Forelimb muscle (tissue), 1 donor: ENCODE data around the gene RCE1. TPM values are rescaled to one million over a fixed set of nuclear protein-coding genes. Genes with fewer than 3 reads are reported as not detected.
A peak's percentile ranks its signal among the peaks of the same experiment; 100 is the strongest.
"Not testable (repeated sequence)": the region's sequence is repeated elsewhere in the genome, so short reads cannot be mapped to it uniquely, and the experiment has no call there.

ENCODE experiments used
- DNase-seq: peaks from one replicate; pipeline ENCODE4 v3.0.0-alpha.2; 2013; ENCODE audit warnings: low read depth
- polyA plus RNA-seq: library from polyadenylated mRNA; unstranded; fragments of 120-200 nt; gene quantifications from one replicate; pipeline ENCODE4 v1.2.1, GENCODE V29; 2013; ENCODE audit not compliant: insufficient read length

Gene RCE1, protein sequence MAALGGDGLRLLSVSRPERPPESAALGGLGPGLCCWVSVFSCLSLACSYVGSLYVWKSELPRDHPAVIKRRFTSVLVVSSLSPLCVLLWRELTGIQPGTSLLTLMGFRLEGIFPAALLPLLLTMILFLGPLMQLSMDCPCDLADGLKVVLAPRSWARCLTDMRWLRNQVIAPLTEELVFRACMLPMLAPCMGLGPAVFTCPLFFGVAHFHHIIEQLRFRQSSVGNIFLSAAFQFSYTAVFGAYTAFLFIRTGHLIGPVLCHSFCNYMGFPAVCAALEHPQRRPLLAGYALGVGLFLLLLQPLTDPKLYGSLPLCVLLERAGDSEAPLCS
- 12.1 TPM for polyA plus RNA-seq

DNA sequence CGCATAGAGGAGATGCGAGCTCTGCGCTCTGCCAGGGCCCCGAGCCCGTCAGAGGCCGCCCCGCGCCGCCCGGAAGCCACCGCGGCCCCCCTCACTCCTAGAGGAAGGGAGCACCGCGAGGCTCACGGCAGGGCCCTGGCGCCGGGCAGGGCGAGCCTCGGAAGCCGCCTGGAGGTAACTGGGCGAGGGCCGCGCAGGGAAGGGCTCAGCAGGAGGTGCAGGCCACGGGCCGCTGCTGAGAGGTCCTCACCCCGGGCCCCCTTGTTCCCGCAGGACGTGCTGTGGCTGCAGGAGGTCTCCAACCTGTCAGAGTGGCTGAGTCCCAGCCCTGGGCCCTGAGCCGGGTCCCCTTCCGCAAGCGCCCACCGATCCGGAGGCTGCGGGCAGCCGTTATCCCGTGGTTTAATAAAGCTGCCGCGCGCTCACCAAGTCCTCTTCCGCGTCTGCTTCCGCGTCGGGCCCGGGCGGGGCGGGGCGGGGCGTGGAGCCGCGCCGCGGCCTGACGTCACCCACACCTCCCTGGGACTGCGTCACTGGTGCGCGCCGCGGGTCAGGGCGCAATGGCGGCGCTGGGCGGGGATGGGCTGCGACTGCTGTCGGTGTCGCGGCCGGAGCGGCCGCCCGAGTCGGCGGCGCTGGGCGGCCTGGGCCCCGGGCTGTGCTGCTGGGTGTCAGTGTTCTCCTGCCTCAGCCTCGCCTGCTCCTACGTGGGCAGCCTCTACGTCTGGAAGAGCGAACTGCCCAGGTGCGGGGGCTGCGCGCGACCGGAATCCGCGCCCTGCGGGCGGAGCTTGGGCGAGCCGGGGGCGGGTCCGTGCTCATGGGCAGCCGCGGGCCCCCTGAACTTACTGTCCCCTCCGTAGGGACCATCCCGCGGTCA, at the start of gene RCE1:
Gene RCE1, plus strand, starts transcription at position 546 of the 880 bp plus-strand sequence. Its CDS starts 15 bp downstream, at position 561.
- peak; percentile 71 for DNase-seq

DNA sequence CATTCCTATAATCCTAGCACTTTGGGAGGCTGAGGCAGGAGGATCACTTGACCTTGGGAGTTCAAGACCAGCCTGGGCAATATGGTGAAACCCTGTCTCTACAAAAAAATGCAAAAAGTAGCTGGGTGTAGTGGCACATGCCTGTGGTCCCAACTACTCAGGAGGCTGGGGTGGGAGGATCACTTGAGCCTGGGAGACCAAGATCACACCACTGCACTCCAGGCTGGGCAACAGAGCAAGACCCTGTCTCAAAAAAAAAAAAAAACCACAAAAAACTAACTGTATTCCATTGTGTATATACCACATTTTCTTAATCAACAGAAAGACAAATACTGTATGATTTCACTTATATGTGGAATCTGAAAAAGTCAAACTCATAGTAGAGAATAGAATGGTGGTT, 43.4 kb upstream of the RCE1 start:
- DNase-seq = not testable (repeated sequence)

DNA sequence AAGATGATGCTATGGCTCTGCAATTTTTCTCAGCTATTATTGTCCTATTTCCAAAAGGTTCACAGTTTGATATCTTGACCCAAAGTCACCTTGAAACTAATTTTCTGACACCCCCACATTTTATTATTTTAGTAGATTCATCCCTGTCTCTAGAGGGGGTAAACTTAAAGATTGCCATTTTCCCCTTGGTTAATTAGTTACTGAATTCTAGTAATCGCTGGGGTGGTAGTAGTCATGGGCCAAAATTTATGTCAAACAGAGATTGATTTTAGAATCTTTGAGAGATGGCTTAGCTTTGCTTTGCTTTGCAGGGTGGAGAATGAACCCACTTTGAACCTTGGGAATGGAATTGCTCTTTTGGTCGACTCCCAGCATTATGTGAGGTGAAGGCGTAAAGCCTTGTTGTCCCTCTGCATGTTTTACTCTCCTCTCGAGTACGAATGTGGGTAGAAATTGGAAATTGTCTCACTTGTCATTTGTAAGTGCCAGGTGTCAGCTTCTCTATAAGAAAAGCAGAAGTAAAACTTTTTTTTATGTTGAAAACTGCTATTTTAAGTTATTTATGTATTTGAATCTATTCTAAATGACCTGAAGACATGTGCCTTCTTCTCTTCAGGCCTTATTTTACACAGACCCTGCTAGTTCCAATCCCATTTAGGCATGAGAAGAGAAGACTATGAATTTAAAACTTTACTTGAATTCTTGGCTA, 42.4 kb upstream of the RCE1 start:
- DNase-seq = no peak

DNA sequence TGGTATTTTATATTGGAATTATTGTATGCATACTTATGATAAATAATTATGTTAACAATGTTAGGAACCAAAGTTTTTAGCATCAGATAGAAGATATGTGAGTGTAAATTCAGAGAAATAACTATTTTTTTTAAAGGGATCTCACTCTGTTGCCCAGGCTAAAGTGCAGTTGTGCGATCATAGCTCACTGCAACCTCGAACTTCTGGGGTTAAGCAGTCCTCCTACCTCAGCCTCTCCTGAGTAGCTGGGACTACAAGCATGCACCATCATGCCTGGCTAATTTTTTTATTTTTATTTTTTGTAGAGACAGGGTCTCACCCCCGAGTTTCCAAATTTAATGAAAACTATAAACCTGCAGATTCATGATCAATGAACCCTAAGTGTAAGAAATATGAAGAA, 33.6 kb upstream of the RCE1 start:
- no peak for DNase-seq

DNA sequence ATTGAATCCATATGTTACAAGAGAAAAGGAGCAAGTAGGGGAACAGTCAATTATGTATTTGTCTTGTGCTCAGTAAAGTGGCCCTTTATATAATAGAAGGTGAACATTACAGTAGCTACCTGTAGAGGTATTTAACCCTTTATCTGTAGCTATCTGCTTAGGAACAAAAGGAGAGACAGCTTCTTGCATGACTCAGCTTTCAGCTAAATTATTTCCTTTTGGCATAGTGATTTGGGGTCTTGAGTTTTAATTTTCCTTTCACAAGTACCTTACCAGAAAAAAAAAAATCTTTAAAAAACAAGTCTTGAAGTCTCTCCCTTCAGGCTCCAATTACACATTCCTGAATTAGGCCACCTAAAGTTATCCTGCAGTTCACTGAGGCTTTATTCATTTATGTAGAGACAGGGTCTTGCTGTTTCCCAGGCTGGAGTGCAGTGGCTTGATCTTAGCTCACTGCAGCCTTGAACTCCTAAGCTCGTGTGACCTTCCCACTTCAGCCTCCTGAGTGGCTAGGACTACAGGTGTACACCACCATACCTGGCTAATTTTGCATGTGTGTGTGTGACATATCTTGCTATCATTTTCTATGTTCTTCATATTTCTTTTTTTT, 32.6 kb upstream of the RCE1 start:
- no peak for DNase-seq

DNA sequence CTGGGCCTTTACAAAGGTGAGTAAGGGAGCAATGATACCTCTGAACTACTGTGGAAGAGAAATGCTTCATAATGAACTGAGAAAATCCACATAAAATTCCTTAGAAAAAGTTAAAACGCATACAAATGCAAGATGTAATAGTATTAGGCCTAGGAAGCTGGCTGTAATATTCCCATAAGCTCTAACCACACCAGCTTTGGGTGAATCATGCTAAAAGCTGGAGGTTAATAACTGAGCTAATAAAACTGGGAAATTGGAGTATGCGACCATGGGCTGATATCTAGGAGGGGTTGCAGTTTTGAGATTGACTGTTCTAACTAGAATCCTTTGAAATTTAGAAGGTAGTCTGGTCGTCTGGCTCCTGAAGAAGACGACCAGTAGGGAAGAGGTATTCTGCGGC, 28.6 kb upstream of the RCE1 start:
- DNase-seq = no peak

DNA sequence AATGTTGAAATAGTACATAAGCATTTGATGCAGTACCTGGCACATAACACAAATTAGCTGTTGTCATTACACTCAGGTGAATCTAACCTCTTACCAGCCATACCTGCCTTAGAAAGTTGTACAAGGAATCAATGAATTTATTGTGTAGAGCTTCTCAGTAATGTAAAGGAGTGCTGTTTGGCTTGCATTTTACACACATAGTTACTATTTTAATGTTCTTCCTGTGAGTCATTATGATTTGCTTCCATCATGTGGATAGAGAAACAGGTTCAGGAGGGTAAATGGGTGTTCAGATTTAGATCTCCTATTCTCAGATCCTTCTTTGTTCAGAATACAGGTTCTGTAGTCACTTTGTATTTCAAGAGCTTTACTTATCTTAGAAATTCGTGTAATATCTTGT, 27.6 kb upstream of the RCE1 start:
- no peak for DNase-seq

DNA sequence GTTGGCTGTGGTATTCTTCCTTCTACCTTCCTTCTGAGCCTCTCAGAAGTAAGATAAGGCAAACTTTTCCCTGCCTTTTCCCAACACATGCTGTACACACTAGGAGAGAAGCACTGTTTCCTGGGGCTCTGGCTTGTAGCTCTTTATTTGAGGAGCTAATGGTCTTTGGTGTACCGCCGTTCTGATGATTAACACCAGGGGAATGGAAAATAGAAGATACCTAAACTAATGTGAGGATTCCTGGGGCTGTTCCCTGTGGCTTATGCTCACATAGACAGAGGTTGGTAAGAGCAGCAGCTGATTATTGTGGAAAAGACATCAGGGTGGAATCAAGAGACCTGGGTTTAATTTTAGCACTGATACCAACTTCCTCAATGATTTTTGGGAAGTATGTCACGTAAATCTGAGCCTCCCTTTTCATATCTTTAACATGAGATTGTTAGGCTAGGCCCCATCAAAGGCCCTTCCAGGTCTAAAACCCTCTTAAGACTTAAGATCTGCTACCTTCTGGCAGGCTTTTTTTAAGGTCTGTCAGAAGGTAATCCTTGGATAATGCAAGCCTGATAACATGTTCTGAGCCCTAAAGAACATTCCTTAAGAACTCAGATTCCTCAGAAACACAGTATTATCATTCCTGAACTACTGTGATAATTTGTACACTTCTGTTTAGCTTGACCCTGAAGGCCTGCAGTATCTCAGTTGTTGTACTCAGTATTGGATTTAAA, 24.8 kb upstream of the RCE1 start:
- no peak for DNase-seq

DNA sequence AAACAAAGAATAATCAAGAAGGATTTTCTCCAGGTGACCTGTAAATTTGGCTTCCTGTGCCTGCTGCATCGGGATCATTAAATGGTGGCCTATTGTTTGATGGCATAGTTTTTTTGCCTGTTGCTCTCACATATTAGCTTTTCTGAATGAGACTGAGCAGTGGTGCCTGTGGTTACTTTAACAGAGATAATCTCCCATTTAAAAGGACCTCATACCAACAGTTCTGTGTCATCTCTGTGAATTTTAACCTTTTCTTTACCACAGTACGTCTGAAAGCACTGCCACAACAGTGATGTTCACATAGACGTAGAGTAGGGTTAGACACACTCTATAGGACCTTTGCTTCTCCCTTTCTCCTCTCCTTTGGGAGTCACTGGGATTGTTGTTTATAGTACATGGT, 22.9 kb upstream of the RCE1 start:
- DNase-seq = no peak

DNA sequence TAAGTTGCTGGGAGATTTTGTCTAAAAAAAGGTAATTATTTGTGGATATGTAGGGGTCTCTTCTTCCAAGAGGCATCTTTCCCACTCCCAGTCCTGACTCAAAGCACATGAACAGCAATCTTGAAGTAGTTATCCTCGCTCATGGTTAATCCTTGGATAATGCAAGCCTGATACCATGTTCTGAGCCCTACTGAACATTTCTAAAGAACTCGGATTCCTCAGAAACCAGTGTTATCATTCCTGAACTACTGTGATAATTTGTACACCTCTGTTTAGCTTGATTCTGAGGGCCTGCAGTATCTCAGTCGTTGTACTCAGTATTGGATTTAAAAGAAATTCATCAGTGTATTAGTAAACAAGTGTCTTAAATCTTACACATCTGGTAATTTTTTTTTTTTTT, 22.3 kb upstream of the RCE1 start:
- DNase-seq = no peak

DNA sequence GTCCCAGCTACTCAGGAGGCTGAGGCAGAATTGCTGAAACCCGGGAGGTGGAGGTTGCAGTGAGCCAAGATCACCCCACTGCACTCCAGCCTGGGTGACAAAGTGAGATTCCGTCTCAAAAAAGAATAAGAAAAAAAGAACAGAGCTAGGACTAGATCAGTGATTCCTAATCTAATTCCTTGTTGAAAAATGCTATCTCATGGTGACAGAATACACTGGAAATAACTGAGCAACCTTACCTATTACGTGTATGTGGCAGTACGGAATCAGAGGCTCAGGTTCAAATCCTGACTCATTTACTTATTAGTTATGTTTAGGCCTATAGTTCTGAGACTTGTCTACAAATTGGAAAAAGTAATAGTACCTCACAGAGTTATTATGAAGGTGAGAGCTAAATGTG, 19.5 kb upstream of the RCE1 start:
- no peak for DNase-seq

DNA sequence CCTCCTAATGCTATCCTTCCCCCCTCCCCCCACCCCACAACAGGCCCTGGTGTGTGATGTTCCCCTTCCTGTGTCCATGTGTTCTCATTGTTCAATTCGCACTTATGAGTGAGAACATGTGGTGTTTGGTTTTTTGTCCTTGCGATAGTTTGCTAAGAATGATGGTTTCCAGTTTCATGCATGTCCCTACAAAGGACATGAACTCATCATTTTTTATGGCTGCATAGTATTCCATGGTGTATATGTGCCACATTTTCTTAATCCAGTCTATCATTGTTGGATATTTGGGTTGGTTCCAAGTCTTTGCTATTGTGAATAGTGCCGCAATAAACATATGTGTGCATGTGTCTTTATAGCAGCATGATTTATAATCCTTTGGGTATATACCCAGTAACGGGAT, 18.7 kb upstream of the RCE1 start:
- not testable (repeated sequence) for DNase-seq

DNA sequence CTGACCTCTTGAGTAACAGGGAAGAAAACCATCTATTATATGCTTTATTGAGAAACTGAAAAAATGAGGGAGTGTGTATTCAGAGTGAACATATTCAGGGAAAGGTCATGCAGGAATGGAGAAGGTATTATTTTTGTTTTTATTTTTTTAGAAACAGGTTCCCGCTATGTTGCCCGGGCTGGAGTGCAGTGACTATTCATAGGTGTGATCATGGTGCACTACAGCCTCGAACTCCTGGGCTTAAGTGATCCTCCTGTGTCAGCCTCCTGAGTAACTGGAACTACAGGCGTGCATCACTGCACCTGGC, 8.7 kb upstream of the RCE1 start:
- no peak for DNase-seq

DNA sequence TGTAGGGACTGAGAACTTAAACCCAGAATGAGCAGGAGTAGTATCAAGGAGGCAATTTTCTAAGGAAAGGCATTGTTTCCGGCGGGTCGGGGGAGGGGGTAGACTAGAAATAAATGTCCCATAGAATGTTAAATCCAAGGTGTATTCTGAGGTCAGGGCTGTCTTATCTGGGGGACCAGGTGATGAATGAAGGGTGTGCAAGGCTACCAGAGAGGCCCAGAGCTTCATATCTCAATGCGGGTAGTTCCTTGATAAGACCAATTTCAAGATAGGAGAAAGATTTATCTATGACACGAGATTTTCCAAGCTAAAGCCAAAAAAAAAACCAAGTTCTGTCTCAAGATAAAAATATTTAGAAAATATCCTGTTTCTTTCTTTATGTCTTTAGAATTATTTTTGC, 8.3 kb upstream of the RCE1 start:
- no peak for DNase-seq

DNA sequence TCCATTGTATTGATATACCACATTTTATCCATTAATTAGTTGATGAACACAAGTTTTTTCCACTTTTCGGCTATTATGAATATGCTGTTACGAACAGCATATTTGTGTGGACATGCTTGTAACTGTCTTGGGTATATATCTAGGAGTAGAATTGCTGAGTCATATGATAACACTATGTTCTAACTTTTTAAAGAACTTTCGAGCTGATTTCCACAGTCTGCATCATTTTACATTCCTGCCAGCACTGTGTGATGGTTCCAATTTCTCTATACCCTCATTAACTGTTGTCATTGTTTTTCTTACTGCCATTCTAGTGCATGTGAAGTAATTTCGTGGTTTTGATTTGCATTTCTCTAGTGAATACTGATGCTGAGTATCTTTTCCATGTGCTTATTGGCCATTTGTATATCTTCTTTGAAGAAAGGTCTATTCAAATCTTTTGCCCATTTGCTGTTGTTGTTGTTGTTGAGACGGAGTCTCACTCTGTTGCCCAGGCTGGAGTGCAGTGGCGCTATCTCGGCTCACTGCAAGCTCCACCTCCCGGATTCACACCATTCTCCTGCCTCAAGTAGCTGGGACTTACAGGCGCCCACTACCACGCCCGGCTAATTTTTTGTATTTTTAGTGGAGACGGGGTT, 7.4 kb upstream of the RCE1 start:
- DNase-seq = no peak

DNA sequence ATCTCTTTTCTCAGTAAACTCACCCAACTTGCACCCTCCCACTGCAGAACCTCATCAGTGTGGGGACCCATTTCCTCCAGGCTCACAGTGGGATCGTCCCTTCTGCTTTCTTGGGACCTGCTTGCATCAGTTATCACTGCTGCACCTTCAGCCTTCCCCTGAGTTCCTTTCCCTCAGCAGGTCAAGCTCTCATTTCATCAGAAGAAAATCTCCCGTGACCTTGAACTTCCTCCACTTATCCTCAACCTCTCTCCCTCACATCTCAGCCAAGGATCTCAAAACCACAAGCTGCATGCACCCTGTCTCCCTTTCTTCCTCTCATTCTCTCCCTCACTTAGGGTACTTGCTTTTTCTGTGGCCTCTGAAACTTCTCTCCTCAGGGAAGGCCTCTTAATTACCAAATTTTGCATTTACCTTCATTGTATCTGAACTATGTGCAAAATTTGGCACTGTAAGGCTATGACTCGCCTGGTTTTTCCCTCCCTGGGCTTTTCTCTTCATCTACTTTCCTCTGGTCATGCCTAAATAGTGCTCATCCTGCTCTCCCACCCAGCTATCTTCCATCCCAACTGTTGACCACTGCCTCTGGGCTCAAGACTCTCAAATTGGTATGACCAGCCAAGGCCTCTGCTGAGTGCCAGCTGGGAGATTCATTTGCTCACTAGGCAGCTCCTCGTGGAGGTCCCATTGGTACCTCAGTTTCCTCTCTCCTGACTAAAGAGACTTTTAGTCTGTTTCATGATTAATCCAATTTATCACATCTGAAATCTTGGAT, 2.7 kb upstream of the RCE1 start:
- no peak for DNase-seq

DNA sequence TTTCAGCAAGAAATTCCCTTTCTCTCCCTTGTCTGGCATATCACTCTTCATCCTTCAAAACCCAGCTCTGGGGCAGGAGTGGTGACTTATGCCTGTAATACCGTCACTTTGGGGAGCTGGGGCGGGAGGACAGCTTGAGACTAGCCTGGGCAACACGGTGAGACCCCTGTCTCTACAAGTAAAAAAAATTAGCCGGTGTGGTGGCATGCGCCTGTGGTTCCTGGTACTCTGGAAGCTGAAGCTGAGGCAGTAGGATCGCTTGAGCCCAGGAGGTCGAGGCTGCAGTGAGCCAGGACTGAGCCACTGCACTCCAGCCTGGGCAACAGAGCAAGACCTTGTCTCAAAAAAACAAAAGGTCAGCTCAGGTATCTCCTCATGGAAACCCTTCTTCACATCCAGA, 1.4 kb upstream of the RCE1 start:
- no peak for DNase-seq

DNA sequence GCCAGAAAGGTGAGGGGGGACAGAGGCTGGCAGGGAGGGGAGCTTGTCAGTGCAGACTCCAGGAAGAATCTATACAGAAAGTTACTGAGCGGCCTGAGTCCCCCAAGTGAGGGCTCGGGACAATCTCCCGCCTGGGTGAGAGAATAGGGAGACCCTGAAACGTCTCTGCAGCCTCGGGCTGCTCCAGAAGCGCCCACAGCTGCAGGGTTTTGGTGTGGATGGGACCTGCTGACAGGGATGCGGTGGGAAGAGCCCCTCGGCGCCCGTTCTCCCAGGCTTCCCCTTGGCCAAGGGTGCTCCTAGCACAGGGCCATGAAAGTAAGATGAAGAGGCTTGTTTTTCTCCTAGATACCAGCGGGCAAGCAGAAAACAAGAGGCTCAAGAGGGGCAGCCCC, 743 bp upstream of the RCE1 start:
- no peak for DNase-seq

DNA sequence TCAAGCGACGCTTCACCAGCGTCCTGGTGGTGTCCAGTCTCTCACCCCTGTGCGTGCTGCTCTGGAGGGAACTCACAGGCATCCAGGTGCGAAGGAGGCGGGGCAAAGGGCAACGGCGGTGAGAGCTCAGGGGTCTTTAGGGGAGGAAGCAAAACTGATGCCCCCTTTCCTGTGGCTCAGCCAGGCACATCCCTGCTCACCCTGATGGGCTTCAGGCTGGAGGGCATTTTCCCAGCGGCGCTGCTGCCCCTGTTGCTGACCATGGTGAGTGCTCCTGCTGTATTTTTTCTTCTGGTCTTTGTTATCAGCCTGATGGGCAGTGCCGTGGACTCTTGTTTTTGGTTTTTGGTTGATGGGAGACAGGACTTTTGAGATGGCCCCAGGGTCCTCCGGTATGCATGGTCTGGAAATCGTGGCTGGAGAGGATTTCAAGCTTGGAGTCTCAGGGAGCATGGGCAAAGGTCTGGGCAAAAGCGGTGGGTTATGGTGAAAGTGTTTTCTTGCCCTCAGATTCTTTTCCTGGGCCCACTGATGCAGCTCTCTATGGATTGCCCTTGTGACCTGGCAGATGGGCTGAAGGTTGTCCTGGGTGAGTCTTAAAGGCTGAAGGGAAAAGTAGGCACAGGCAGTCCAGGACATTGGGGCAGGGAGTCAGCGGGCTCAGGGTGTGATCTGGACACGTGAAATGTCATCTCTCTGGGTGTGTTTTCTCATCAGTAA, 695 bp downstream of the RCE1 start:
- no peak for DNase-seq
